ENCODE data around the gene DISP3.

- TF ChIP-seq HMG20A (CRISPR knock-in tag; conservative IDR thresholded peaks at IDR 0.05) (no peak), SP1 (CRISPR knock-in tag; IDR thresholded peaks at IDR 0.05) (no peak), CREB1 (IDR thresholded peaks at IDR 0.05) (no peak), CREB1 (CRISPR knock-in tag; IDR thresholded peaks at IDR 0.05) (no peak), POLR2AphosphoS2 (IDR thresholded peaks at IDR 0.05; ENCODE audit: low read length) (no peak), EP300 (IDR thresholded peaks at IDR 0.05; ENCODE audit: low read length) (no peak), POLR2AphosphoS5 (IDR thresholded peaks at IDR 0.05; ENCODE audit: control insufficient read depth, insufficient read depth, low read depth, low read length) (no peak), CTCF (IDR thresholded peaks at IDR 0.05 in 2 of 3, conservative IDR thresholded peaks at IDR 0.05 in 1 of 3; ENCODE audit: insufficient read depth in 2 of 3, low read depth in 1 of 3, low read length in 3 of 3) (no peak), ZBTB17 (CRISPR knock-in tag; IDR thresholded peaks at IDR 0.05) (no peak), PRPF4 (IDR thresholded peaks at IDR 0.05; ENCODE audit: insufficient read depth, low read depth, low read length, poor library complexity, severe bottlenecking) (no peak), POLR2A (conservative IDR thresholded peaks at IDR 0.05) (no peak), ZNF121 (CRISPR knock-in tag; conservative IDR thresholded peaks at IDR 0.05) (no peak)
Measured at GRCh38 chr1:11559591-11559970, 80.6 kb downstream of the DISP3 start.
